H4 (cell line): ENCODE data around the gene PTPRG. TPM values are rescaled to one million over a fixed set of nuclear protein-coding genes. Genes with fewer than 3 reads are reported as not detected.

ENCODE experiments used
- DNase-seq: peaks from one replicate; pipeline ENCODE4 v3.0.0-alpha.2; 2015; ENCODE audit warnings: low spot score
- total RNA-seq: library from RNA; depleted of rRNA; stranded (reverse); fragments of >200 nt; shearing (Covaris generic); gene quantifications from 2 replicates; pipeline ENCODE4 v1.2.3, GENCODE V29; 2014

The PTPRG gene
- total RNA-seq, 1 experiment from 2014 or later: 16.1 TPM

- no peak for DNase-seq
Observed at GRCh38 chr3:62332017-62332416, 770.6 kb downstream of the PTPRG start.

GRCh38 chr3:62332835-62333244 is 771.5 kb downstream of the PTPRG start:
- no peak for DNase-seq

GRCh38 chr3:62335196-62335595 is 773.8 kb downstream of the PTPRG start:
- no peak for DNase-seq

- DNase-seq: no peak
Observed at GRCh38 chr3:62343755-62344154, 782.4 kb downstream of the PTPRG start.
